Activated CD8-positive, alpha-beta T cell treated with anti-CD3 and anti-CD28 coated beads, Interleukin-2, amount 10 ng/mL, durations not matched to agents 7 days and 5 days (primary cell): Measurements from ENCODE around the gene FBXO17. TPM values are rescaled to one million over a fixed set of nuclear protein-coding genes. Genes with fewer than 3 reads are reported as not detected.
"Not testable (repeated sequence)": the region's sequence is repeated elsewhere in the genome, so short reads cannot be mapped to it uniquely, and the experiment has no call there.

Experiments
- ATAC-seq: fragments of 150-1000 bp; cut with Tn5 transposase; one replicate; pipeline ENCODE4 v1.10.0; 2021; ENCODE audit warnings: moderate library complexity
- CTCF ChIA-PET: fragments of 350-600 bp; sonication (Branson Sonifier 250); formaldehyde crosslinking; loops from one replicate; lab custom pipeline; 2021; ENCODE audit warnings: antibody characterized with exemption; lab: Charles Lee
- POLR2A ChIA-PET: fragments of 350-600 bp; sonication (Branson Sonifier 250); formaldehyde crosslinking; loops from one replicate; lab custom pipeline; 2021; ENCODE audit warnings: antibody characterized with exemption; lab: Charles Lee
- DNase-seq: peaks from one replicate; pipeline ENCODE4 v3.0.0-alpha.2; 2020
- H3K27ac Mint-ChIP-seq: one replicate; pipeline ENCODE4 v1.8.0; 2021; ENCODE audit warnings: mild to moderate bottlenecking, mixed read lengths
- H3K27me3 Mint-ChIP-seq: one replicate; pipeline ENCODE4 v1.8.0; 2021; ENCODE audit warnings: low read depth, mixed read lengths
- H3K36me3 Mint-ChIP-seq: one replicate; pipeline ENCODE4 v1.8.0; 2021; ENCODE audit warnings: low read depth, mixed read lengths
- H3K4me1 Mint-ChIP-seq: one replicate; pipeline ENCODE4 v1.8.0; 2021; ENCODE audit warnings: low read depth, mixed read lengths
- H3K4me3 Mint-ChIP-seq: one replicate; pipeline ENCODE4 v1.8.0; 2021; ENCODE audit warnings: mild to moderate bottlenecking, mixed read lengths
- H3K9me3 Mint-ChIP-seq: one replicate; pipeline ENCODE4 v1.8.0; 2022; ENCODE audit warnings: mixed read lengths; ENCODE audit not compliant: insufficient read depth
- total RNA-seq, 2 experiments: library from RNA; stranded (reverse); gene quantifications; one replicate each; pipeline ENCODE4 v1.2.3, GENCODE V29; 2021

The FBXO17 gene
- total RNA-seq, 2 experiments from 2014 or later = not detected

DNA sequence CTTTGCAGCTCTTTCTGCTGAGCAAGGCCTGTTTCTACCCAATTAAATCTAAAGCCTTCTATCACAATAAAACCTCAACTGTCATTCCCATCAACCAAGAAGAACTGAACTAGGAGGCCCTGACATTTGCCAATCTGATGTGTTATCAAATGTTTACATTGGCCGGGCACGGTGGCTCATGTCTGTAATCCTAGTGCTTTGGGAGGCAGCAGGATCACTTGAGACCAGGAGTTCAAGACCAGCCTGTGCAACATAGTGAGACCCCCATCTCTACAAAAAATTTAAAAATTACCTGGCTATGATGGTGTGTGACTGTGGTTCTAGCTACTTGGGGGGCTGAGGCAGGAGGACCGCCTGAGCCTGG, 2.8 kb upstream of the FBXO17 start:
- POLR2A ChIA-PET = no interaction called here
- Mint-ChIP-seq H3K9me3 (peaks cover 5% of the 10 kb centered on the region), H3K4me1 (peaks cover 11% of the 10 kb centered on the region), H3K36me3 (no peaks in the 10 kb centered on the region), H3K27me3 (peaks cover 22% of the 10 kb centered on the region), H3K4me3 (no peak overlapping the region), H3K27ac (no peak overlapping the region)
- no peak for DNase-seq
- ATAC-seq = no peak
- CTCF ChIA-PET = no interaction called here

DNA sequence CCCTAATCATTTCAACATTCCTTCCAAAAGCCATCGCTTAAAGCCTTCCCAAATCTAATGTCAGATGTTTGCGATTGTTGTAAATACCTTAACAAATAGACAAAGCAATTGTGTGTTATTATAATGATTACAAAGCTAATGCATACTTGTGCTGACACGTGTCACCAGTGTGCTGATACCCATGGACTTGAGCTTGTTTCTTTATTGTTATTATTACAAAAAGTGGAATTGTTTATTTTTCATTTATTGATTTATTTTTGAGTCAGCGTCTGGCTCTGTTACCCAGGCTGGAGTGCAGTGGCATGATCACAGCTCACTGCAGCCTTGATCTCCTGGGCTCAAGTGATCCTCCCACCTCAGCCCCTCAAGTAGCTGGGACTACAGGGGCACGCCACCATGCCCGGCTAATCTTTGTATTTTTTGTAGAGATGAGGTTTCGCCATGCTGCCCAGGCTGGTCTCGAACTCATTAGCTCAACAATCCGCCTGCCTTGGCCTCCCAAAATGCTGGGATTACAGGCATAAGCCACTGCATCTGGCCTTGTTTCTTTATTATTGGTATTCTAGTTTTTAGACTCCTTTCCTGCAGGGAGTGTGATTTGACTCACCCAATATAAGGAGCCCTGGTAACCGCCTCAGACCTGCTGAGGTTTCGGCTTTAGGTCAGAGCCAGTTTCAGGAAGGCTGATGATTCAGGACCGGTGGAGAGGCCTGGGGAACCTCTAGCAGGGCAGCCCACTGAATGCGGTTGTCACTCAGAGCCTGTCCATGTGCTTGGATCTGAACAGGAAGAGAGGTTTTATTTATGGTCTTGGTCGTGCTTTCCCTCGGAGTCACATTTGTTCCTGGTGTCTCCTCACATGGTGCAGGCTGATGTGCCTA, 2.1 kb upstream of the FBXO17 start:
- H3K4me3 Mint-ChIP-seq = no peak overlapping the region
- no peak for ATAC-seq
- POLR2A ChIA-PET = no interaction called here
- peaks cover 11% of the 10 kb centered on the region for H3K4me1 Mint-ChIP-seq
- H3K27ac Mint-ChIP-seq = no peak overlapping the region
- no peaks in the 10 kb centered on the region for H3K36me3 Mint-ChIP-seq
- H3K9me3 Mint-ChIP-seq = peaks cover 5% of the 10 kb centered on the region
- CTCF ChIA-PET = interaction anchor here (1.0 to 1.5 kb wide), 2 partner anchors 8 to 752 kb away, joined by 3 read pairs; no protein-coding TSS in a partner anchor
- peaks cover 22% of the 10 kb centered on the region for H3K27me3 Mint-ChIP-seq
- DNase-seq = peak; percentile 27

DNA sequence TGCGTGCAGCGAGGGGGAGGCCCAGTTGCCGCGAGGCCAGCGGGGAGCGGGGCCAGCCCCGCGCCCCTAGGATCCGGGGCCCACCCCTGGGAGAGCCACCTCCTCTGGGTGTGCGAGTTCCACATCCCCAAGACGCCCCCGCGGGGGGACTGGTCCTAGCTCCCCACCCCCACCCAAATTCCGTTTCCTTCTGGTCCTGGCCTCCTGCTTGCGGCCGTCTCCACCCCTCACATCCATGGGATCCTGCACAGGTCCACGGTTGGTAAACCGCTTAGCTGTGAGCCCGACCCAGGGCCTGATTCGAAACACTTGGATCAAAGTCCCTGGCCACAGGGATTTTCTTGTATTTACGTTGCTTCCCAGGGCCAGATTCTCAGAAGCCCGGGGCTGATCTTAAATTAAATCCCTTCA, 324 bp upstream of the FBXO17 start:
- ChIA-PET CTCF (interaction anchor here (1.1 to 1.5 kb wide), 3 partner anchors 10 to 15 kb away, joined by 3 to 4 read pairs (median 3); no protein-coding TSS in a partner anchor), POLR2A (no interaction called here)
- ATAC-seq (no peak), DNase-seq (no peak)
- no peak overlapping the region for H3K27ac Mint-ChIP-seq
- peaks cover 25% of the 10 kb centered on the region for H3K27me3 Mint-ChIP-seq
- no peak overlapping the region for H3K4me3 Mint-ChIP-seq
- peaks cover 5% of the 10 kb centered on the region for H3K9me3 Mint-ChIP-seq
- H3K4me1 Mint-ChIP-seq = peaks cover 11% of the 10 kb centered on the region
- H3K36me3 Mint-ChIP-seq = no peaks in the 10 kb centered on the region

DNA sequence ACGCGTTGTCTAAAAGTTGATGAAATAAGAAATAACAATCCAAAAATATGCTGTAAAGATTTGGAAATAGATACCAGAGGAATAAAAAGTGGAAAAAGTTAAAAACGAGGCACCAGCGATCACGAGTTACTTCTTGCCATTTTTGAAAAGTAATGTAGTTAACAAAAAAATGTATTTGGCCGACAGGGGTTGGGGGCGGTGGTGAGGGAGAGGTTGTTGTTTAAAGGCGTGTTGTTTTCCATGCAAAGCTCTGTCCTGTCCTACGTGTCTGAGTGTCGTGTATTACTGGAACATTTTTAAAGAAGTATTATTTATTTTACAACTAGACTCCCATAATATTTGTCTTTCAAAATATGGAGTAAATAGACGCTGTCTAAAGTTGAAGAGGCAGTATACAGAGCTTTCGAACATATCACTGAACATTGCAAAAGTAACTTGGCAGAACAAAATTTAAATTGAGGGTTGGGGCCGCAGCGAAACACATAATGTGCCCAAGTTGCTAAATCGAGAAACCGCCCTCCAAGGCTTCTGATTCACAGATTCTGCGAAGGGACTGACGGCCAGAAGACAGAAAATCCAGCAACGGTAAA, 823 bp downstream of the FBXO17 start:
- DNase-seq = no peak
- Mint-ChIP-seq H3K9me3 (no peaks in the 10 kb centered on the region), H3K27ac (no peak overlapping the region), H3K4me1 (peaks cover 11% of the 10 kb centered on the region), H3K27me3 (peaks cover 30% of the 10 kb centered on the region), H3K36me3 (no peaks in the 10 kb centered on the region), H3K4me3 (no peak overlapping the region)
- POLR2A ChIA-PET = no interaction called here
- CTCF ChIA-PET = interaction anchor here (1.5 kb wide), 1 partner anchor 13 kb away, joined by 3 read pairs; no protein-coding TSS in a partner anchor
- ATAC-seq = no peak

DNA sequence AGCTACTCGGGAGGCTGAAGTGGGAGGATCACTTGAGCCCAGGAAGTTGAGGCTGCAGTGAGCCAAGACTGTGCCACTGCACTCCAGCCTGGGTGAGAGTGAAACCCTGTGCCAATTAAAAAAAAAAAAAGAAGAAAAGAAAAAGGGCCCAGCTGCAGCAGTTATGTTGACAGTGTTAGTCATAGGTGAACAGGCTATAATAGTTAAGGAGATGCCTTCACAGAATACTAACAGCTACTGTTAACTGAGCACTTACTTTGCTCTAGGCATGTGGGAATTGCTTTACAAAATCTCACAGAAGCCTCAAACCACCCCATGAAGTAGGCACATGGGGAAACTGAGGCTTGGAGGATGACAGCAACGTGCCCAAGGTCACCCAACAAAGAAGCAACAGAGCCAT, 3.9 kb downstream of the FBXO17 start:
- ChIA-PET CTCF (interaction anchor here (1.0 to 1.2 kb wide), 3 partner anchors 9 to 129 kb away, joined by 3 to 5 read pairs (median 3); no protein-coding TSS in a partner anchor), POLR2A (no interaction called here)
- H3K27ac Mint-ChIP-seq = no peak overlapping the region

DNA sequence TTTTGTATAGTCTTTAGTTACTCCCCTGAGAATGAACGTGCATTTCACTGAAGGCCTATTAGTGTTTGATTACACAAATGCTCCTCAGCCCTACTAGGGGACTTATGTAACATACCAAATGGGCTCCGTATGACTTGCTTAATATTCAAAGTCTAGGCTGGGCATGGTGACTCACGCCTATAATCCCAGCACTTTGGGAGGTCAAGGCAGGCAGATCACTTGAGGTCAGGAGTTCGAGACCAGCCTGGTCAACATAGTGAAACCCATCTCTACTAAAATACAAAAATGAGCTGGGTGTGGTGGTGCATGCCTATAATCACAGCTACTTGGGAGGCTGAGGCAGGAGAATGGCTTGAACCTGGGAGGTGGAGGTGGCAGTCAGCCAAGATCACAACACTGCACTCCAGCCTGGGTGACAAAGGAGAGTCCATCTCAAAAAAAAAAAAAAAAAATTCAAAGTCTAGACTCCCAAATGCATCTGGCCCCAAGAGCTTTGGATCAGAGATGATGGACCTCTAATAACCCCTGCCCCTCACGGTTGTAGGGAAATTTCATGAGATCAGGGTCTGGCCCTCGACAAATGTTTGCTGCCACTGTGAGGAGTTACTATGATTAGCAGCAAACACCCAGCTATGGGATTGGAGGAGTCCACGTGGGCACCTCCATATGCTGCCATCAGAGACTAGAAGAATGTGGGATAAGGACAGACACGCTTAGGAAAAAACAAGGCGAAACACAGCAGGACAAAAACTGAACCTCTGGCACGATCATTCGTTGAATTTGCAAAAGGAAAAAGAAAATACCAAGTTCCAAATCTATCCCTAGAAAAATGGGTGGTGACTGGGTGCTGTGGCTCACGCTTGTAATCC, 4.6 kb downstream of the FBXO17 start:
- Mint-ChIP-seq H3K4me3 (no peak overlapping the region), H3K36me3 (no peaks in the 10 kb centered on the region), H3K27ac (no peak overlapping the region), H3K9me3 (no peaks in the 10 kb centered on the region), H3K27me3 (peaks cover 27% of the 10 kb centered on the region), H3K4me1 (peaks cover 3% of the 10 kb centered on the region)
- ATAC-seq (no peak), DNase-seq (no peak)
- CTCF ChIA-PET = interaction anchor here (1.2 kb wide), 1 partner anchor 9 kb away, joined by 5 read pairs; no protein-coding TSS in a partner anchor
- POLR2A ChIA-PET = interaction anchor here (0.6 kb wide), 1 partner anchor 18 kb away, joined by 3 read pairs; no protein-coding TSS in a partner anchor

More for the DNA sequence above, 3.9 kb downstream of the FBXO17 start:
- H3K36me3 Mint-ChIP-seq = no peaks in the 10 kb centered on the region
- no peaks in the 10 kb centered on the region for H3K9me3 Mint-ChIP-seq
- peaks cover 8% of the 10 kb centered on the region for H3K4me1 Mint-ChIP-seq
- H3K27me3 Mint-ChIP-seq = peaks cover 30% of the 10 kb centered on the region
- no peak for DNase-seq
- ATAC-seq = no peak
- H3K4me3 Mint-ChIP-seq = no peak overlapping the region

DNA sequence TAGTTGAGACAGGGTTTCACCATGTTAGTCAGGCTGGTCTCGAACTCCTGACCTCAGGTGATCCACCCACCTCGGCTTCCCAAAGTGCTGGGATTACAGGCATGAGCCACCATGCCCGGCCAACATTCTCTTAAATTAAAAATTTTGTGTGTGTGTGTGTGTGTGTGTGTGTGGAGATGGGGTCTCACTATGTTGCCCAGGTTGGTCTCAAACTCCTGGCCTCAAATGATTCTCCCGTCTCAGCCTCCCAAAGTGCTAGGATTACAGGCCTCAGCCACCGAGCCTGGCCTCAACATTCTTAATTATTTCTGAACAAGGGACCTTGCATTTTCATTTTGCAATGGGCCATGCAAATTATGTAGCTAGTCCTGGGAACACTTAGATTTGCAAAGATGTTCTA, 9.4 kb downstream of the FBXO17 start:
- H3K36me3 Mint-ChIP-seq, POLR2A ChIA-PET, H3K4me3 Mint-ChIP-seq, H3K4me1 Mint-ChIP-seq, ATAC-seq, DNase-seq, H3K27ac Mint-ChIP-seq, H3K9me3 Mint-ChIP-seq: not testable (repeated sequence)
- CTCF ChIA-PET = interaction anchor here (0.7 to 1.3 kb wide), 2 partner anchors 13 to 35 kb away, joined by 3 read pairs; partner anchors contain the start of gene MRPS12
- peaks cover 19% of the 10 kb centered on the region for H3K27me3 Mint-ChIP-seq

DNA sequence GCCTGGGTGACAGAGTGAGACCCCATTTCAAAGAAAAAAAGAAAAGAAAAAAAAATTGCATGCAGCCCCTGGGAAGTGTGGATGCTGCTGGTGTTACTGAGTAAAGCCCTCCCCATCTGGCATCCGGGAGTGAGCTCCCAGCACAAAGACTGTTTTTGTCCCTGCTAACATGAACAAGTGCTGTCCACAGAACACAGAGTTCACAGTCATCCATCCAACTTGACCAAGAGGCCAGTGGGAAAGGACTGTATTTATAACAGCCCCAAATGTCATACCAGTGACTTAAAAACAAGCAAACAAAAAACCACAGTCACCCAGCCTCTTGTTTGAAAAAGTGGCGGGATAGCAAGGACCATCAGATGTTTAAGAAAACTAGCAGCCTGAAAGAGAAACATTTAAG, 10.8 kb downstream of the FBXO17 start:
- DNase-seq (no peak), ATAC-seq (no peak)
- H3K4me3 Mint-ChIP-seq = no peak overlapping the region
- no peaks in the 10 kb centered on the region for H3K36me3 Mint-ChIP-seq
- H3K27me3 Mint-ChIP-seq = peaks cover 12% of the 10 kb centered on the region
- no peaks in the 10 kb centered on the region for H3K9me3 Mint-ChIP-seq
- ChIA-PET POLR2A (no interaction called here), CTCF (interaction anchor here (1.2 kb wide), 1 partner anchor 13 kb away, joined by 4 read pairs; no protein-coding TSS in a partner anchor)
- peaks cover 3% of the 10 kb centered on the region for H3K4me1 Mint-ChIP-seq
- no peak overlapping the region for H3K27ac Mint-ChIP-seq

DNA sequence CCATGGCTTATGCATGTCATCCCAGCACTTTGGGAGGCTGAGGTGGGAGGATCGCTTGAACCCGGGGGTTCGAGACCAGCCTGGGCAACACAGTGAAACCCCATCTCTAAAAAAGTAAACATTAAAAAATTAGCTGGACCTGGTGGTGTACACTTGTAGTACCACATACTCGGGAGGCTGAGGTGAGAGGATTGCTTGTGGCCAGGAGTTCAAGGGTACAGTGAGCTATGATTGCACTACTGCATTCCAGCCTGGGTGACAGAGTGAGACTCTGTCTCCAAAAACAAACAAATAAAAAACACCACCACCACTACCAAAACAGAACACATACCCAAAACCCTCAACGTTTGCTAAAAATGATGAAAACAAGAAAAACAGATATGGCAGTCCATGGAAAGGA, 15.9 kb downstream of the FBXO17 start:
- CTCF ChIA-PET = interaction anchor here (0.9 to 1.1 kb wide), 2 partner anchors 8 to 557 kb away, joined by 3 to 4 read pairs; partner anchors contain the start of gene FAM98C
- no peak overlapping the region for H3K27ac Mint-ChIP-seq
- no peaks in the 10 kb centered on the region for H3K27me3 Mint-ChIP-seq
- no peaks in the 10 kb centered on the region for H3K9me3 Mint-ChIP-seq
- H3K4me3 Mint-ChIP-seq = no peak overlapping the region
- H3K36me3 Mint-ChIP-seq = no peaks in the 10 kb centered on the region
- peaks cover 3% of the 10 kb centered on the region for H3K4me1 Mint-ChIP-seq
- POLR2A ChIA-PET = no interaction called here
- DNase-seq = no peak
- no peak for ATAC-seq

DNA sequence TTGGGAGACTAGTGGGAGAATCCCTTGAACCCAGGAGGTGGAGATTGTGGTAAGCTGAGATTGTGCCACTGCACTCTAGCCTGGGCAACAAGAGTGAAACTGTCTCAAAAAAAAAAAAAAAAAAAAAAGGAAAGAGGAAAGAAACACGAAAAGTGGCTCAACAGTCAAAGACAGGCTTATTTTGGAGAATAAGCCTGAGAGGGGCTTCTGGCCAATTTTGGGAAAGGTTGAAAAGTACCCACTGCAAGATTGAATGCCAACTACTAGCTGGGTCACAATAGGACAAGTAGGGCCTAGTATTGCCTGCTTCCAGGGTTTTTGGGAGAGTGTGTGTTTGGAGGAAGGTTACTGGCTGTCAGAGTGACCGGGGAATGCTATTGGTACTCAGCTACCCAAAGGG, 17.2 kb downstream of the FBXO17 start:
- no peak overlapping the region for H3K4me3 Mint-ChIP-seq
- no peak for ATAC-seq
- no peak overlapping the region for H3K27ac Mint-ChIP-seq
- POLR2A ChIA-PET = no interaction called here
- peaks cover 3% of the 10 kb centered on the region for H3K4me1 Mint-ChIP-seq
- H3K27me3 Mint-ChIP-seq = no peaks in the 10 kb centered on the region
- H3K9me3 Mint-ChIP-seq = no peaks in the 10 kb centered on the region
- H3K36me3 Mint-ChIP-seq = no peaks in the 10 kb centered on the region
- CTCF ChIA-PET = no interaction called here
- no peak for DNase-seq

DNA sequence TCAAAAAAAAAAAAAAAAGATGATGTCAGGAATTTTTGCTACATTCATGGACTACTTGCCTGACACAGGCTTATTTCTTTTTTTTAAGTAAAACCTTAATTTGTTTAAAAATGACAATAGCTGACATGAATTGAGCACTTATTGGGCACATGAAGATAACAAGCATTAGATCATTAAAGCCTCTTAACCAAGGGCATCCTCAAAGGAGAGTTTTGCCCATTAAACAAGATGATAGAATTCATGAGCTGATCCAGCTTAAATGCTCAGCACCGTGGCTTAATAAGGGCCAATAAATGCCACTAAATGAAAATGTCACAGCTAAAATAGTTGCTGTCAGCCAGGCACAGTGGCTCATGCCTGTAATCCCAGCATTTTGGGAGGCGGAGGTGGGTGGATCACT, 19.3 kb downstream of the FBXO17 start:
- POLR2A ChIA-PET = no interaction called here
- no peak for ATAC-seq
- no peak overlapping the region for H3K4me3 Mint-ChIP-seq

More for the DNA sequence above, 19.3 kb downstream of the FBXO17 start:
- no peaks in the 10 kb centered on the region for H3K9me3 Mint-ChIP-seq
- CTCF ChIA-PET = no interaction called here
- H3K36me3 Mint-ChIP-seq = no peaks in the 10 kb centered on the region
- DNase-seq = no peak
- peaks cover 8% of the 10 kb centered on the region for H3K27me3 Mint-ChIP-seq
- peaks cover 5% of the 10 kb centered on the region for H3K4me1 Mint-ChIP-seq
- H3K27ac Mint-ChIP-seq = no peak overlapping the region
